Endometrium (tissue), 2 donors: ENCODE measurements around the gene OXNAD1.

Source experiments
- FAIRE-seq: peaks from 2 replicates; lab custom pipeline; 2012; peaks lifted over from hg19 to GRCh38; lab: Jason Lieb, UNC
- donor health status: control.
- donor health status: control.

Gene OXNAD1

GRCh38 chr3:16279010-16279801, 14.2 kb downstream of the OXNAD1 start:
- FAIRE-seq, result no peak

- FAIRE-seq, result no peak
These were observed 15.7 kb downstream of the OXNAD1 start for GRCh38 chr3:16280671-16281070.

- no peak for FAIRE-seq
These were observed 19.6 kb downstream of the OXNAD1 start for GRCh38 chr3:16284633-16285032.

- no peak for FAIRE-seq
These were observed 21.1 kb downstream of the OXNAD1 start for GRCh38 chr3:16286161-16286560.

DNA sequence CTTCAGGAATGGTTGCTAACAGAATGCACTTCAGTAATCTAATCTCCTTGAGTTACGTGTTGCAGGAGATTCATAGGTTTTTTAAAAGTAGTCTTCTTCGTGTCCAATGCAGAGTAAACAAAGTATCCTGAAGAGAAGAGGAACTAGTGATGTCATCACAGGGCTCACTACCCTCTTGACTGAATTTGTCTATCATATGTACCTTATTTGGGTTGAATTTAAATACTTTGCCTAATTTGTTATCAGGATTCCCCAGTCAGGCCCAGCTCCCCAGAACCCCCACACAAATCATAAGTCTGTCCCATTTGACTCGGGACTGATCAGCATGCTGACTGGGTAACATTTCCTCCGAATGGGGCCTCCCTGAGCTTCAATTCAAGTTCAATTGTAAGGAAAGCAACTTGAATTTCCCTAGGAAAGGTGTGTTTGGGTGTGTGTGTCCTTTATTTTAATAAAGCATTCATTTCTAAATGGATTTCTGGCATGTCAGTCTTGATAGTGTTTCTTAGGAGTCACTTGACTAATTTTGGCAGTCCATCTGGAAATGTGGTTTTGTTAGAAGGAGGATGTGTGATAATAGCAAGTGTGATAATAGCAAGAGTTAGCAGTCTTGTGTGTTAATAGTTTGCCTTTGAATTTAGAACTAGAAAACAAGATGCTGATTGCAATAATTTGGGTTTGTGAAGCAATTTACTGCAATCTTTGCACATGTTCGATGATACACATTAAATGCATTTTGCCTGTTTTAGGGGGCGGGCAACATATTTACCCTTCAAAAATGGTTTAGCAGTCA, 21.9 kb downstream of the OXNAD1 start:
- no peak for FAIRE-seq

- FAIRE-seq, result no peak
These were observed 23.7 kb downstream of the OXNAD1 start for GRCh38 chr3:16288664-16289063.

GRCh38 chr3:16289144-16289889, 24.3 kb downstream of the OXNAD1 start:
- FAIRE-seq, result no peak

DNA sequence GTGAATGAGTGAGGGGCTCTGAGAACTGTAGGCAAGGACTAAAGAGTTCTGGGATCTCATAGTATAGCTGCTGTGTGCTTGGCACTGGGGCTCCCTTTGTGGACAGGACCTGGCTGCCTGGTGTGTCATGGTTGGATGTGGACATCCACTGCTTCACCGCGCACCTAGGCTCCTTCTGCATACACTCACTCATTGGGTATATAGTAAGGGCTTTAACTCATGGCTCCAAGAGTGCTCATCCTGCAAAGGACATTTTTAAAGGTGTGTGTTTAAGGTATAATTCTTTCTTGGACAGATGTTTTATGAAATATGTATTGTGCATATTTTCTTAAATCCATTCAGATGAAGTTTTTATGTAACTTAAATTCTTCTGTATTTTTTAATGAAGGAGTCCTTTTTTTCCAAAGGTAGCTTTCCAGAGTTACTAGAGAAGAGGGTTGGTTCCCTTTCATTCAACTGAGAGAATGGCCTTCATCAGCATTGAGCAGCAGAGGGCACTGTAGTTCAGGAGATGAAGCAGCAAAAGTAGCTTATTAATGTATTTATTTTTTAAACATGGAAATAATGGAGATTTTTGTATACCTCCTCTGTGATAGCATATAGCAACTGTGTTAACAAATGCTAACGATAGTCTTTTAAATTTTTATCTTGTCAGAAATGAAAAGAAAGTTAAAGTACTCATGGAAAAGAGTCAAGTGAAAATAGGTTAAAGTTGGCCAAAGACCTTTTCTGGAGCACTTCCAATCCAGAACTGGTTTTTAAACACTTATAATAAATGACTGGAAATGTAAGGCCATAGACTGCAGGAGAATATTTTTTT, 25.2 kb downstream of the OXNAD1 start:
- FAIRE-seq, result peak; percentile 81

DNA sequence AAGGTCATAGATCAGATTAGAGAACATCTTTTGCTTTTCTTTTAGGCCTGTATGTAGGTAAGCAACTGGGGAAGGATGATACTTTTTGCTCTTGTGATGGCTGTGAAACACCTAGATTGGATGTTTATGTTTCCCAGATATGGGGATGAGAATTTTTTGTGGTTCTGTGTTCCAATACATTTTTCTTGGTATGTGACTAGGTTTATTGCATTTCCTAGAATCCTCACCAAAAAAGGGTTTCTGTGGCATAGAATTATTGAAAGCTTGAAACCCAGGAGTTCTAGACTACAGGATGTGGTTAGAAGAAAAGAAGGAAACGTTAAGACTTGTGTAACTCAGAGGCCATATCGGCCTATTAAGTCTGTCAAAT, 25.8 kb downstream of the OXNAD1 start:
- FAIRE-seq, result no peak

GRCh38 chr3:16294844-16295243, 29.8 kb downstream of the OXNAD1 start:
- FAIRE-seq, result no peak

GRCh38 chr3:16295298-16295890, 30.4 kb downstream of the OXNAD1 start:
- FAIRE-seq, result no peak

DNA sequence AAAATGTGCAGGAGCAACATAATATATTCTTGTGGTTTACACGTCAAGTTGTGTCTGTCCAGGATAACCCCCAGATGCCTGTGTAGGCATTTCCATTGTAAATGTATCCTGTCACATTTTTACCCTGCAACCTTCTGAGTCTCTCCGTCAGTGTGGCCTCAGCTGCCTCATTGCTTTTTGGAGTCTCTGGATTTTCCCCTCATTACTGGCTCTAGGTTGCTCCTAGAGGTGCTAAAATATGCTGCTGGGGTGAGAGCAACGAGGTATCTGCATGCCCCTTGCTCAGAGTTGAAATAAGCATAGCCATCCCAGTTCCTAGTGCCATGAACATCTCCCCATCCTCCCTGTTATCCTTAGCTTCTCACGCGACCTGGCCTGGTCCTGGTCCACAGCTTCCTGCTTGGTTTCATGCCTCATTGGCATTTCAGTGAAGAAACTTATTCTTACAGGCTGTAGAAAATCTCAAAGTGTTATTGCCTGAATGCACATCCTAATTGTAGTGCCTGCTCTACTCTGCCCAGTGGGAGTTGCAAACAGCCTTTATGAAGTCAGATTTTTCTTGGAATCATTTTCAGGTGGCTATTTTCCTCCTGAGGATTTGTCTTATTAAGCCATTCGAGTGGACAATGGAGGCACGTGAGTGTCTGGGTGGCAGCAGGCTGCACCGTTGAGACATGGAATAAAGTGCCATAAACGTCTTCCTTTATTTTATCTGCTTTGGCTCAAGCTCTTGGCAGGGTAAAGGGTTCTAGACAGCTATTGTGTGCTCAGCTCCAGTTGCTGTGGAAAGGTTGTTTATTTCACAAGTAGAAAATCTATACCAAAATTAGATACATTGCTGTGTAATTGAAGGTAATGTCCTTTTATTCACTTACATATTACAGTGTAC, 33.2 kb downstream of the OXNAD1 start:
- FAIRE-seq, result no peak

- FAIRE-seq, result no peak
These were observed 33.9 kb downstream of the OXNAD1 start for GRCh38 chr3:16298891-16299290.

- FAIRE-seq, result no peak
These were observed 34.7 kb downstream of the OXNAD1 start for GRCh38 chr3:16299746-16300145.

GRCh38 chr3:16300307-16300706, 35.3 kb downstream of the OXNAD1 start:
- FAIRE-seq, result no peak

GRCh38 chr3:16300881-16301359, 35.9 kb downstream of the OXNAD1 start:
- no peak for FAIRE-seq

DNA sequence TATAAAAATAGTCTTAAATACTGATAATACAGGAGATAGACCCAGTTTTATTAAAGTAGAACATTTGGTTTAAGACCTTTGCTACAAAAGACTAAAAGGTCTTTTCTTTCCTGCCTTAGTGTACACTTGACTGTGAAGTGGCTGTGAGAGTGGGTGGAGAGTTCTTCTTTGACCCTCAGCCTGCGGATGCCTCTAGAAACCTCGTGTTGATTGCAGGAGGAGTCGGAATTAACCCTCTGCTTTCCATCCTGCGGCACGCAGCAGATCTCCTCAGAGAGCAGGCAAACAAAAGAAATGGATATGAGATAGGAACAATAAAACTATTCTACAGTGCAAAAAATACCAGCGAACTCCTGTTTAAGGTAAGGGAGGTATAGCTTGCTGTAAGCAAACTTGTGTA, 36.5 kb downstream of the OXNAD1 start:
- FAIRE-seq, result no peak

DNA sequence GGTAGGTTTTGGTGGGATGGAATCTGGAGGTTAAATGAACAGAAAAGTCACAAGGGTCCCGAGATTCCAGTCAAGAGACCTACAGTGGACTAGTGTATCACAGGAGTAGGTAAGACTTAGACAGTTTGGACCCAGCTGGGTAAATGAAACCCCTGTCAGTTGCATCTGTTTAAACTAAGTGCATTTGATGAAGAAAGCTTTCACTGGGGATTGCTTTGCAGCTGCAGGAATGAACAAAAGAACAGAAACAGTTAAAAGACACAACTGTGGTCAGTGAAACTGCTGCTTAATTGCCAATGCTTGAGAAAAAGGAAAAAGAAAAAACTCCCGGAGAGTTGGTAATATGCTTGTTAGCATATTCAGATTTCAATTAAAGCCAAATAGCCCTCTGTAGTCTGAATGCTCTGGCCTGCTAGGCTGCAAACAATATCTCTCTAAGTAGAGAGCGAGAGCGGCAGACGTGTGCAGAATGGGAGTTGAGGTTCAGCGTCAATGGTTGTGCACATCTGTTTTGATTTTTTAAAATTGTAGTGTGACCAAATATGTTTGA, 37.1 kb downstream of the OXNAD1 start:
- no peak for FAIRE-seq

DNA sequence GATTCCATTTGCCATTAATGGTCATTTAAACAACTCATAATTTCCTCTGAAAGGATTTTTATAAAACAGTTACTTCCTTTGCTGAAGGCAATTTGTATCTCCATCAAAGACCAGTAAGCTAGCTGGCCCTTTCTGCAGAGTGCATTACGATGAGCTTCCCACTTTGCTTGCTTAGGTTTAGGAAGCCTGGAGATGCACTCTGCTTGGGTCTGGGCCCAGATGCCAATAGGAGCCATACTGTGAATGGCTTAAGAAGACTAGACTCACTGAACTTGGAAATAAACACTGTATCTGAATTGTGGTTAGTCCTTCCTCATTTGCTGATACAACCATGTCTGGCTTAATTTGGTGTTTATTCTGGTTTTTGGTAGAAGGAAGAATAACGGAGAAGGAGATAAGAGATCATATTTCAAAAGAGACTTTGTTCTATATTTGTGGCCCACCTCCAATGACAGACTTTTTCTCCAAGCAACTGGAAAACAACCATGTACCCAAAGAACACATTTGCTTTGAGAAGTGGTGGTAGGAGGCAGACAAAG, 38.1 kb downstream of the OXNAD1 start:
- no peak for FAIRE-seq
